Bronchial epithelial cell (primary cell): ENCODE data around the gene TTC39A. TPM values are rescaled to one million over a fixed set of nuclear protein-coding genes. Genes with fewer than 3 reads are reported as not detected.
A peak's percentile ranks its signal among the peaks of the same experiment; 100 is the strongest.

ENCODE experiments used
- DNase-seq: peaks from one replicate; pipeline ENCODE4 v3.0.0-alpha.2; 2010; ENCODE audit warnings: low read depth
- FAIRE-seq: peaks from 2 replicates; lab custom pipeline; 2011; peaks lifted over from hg19 to GRCh38; lab: Jason Lieb, UNC
- H3K27me3 ChIP-seq: 2 replicates; pipeline ENCODE4 v1.5.1; 2011; ENCODE audit warnings: low read length; ENCODE audit not compliant: control insufficient read depth, insufficient read depth
- H3K36me3 ChIP-seq: 2 replicates; pipeline ENCODE4 v1.5.1; 2011; ENCODE audit warnings: low read length; ENCODE audit not compliant: control insufficient read depth, insufficient read depth
- H3K4me3 ChIP-seq: 2 replicates; pipeline ENCODE4 v1.5.1; 2011; ENCODE audit warnings: mild to moderate bottlenecking, low read depth, low read length, control low read depth
- total RNA-seq: library from RNA; depleted of rRNA; stranded (reverse); fragments of >200 nt; gene quantifications from 2 replicates; pipeline ENCODE4 v1.2.1, GENCODE V29; 2014
- TF ChIP-seq, protein P1 (sequence below): IDR thresholded peaks from 2 replicates; pipeline ENCODE4 v1.5.1; 2011; ENCODE audit warnings: mild to moderate bottlenecking, moderate library complexity, low read length, control low read depth, inconsistent platforms; ENCODE audit not compliant: insufficient read depth, severe bottlenecking

The TTC39A gene
- total RNA-seq, 1 donor from 2014 or later, result 6.1 TPM

DNA sequence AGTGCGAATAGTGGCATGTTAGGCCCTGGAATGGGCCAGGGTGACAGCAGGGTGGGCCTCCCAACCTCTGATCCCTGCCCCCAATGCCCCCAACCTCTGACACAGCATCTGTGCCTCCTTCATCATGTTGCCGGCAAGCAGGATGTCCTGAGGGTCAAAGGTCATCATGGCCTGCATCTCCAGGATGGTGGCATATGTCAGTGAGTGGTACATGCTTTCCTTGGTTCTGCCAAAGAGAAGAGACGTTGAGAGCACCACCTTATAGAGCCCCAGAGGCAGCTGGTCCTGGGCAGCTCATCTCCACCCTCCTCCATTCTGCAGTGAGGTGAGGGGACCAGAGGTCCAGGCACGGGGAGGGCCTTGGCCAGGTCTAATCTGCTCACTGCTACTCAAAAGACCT is 17.6 kb downstream of the TTC39A start:
- TF ChIP-seq, protein P1, sequence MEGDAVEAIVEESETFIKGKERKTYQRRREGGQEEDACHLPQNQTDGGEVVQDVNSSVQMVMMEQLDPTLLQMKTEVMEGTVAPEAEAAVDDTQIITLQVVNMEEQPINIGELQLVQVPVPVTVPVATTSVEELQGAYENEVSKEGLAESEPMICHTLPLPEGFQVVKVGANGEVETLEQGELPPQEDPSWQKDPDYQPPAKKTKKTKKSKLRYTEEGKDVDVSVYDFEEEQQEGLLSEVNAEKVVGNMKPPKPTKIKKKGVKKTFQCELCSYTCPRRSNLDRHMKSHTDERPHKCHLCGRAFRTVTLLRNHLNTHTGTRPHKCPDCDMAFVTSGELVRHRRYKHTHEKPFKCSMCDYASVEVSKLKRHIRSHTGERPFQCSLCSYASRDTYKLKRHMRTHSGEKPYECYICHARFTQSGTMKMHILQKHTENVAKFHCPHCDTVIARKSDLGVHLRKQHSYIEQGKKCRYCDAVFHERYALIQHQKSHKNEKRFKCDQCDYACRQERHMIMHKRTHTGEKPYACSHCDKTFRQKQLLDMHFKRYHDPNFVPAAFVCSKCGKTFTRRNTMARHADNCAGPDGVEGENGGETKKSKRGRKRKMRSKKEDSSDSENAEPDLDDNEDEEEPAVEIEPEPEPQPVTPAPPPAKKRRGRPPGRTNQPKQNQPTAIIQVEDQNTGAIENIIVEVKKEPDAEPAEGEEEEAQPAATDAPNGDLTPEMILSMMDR, result no peak
- Histone ChIP-seq H3K27me3 (no peaks in the 10 kb centered on the region), H3K4me3 (no peak overlapping the region), H3K36me3 (no peaks in the 10 kb centered on the region)
- peak; percentile 50 for FAIRE-seq
- DNase-seq, result no peak

DNA sequence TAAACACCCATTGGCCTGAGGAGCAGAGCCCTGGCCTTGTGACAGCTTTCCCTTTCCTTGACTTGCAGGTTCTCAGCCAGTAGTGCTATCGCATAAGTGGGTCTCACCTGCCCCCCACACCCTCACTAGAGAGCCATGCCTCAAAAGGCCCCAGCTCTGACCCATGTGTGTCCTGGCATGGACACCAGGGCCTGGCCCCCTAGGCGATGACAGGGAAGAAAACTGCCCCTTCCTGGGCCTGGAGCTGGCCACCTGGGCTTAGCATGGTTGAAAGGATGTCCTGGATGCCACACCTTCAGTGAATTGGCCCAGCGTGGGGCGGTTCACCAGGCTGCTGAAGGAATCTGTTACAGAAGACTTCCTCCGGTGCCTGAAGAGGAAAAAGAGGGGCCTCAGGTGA is 18.5 kb downstream of the TTC39A start:
- DNase-seq, result no peak
- FAIRE-seq, result no peak

DNA sequence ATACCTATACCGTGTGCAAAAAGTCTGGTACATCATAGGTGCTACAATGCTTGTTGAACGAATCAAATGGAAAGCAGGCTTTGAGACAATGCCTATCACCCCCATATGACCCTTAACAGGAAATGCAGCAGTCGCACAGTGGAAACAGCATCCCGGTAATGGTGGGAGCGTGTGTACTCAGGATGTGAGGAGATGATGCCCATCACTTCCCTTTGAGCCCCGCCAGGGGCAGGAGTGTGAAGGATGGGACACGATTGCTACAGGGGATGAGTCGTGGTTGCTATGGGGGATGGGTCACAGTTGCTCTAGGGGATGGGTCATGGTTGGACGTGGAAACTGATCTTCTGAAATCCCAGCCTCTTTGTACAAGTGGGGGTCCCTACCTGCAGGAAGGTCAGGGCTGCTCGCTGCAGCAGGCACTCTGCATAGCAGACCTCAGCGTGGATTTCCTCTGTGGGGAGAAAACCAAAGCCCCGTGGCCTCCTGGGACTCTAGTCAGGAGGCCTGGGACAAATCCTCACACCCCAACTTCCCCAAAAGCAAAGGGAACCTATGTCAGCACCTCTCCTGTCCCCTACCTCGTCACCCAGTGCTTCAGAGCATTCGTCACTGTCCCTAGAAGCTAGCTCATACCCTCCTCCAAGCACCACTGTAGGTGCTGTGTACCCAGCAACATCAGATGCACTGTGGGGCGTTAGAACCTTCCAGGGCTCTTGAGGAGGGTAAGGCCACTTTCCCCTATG is 19.3 kb downstream of the TTC39A start:
- Histone ChIP-seq H3K27me3 (no peaks in the 10 kb centered on the region), H3K36me3 (no peaks in the 10 kb centered on the region), H3K4me3 (no peak overlapping the region)
- DNase-seq (no peak), FAIRE-seq (peak; percentile 32)
- TF ChIP-seq, protein P1, result no peak

More for the DNA sequence above, 18.5 kb downstream of the TTC39A start:
- Histone ChIP-seq H3K4me3 (no peak overlapping the region), H3K27me3 (no peaks in the 10 kb centered on the region), H3K36me3 (no peaks in the 10 kb centered on the region)
- TF ChIP-seq, protein P1, result no peak

DNA sequence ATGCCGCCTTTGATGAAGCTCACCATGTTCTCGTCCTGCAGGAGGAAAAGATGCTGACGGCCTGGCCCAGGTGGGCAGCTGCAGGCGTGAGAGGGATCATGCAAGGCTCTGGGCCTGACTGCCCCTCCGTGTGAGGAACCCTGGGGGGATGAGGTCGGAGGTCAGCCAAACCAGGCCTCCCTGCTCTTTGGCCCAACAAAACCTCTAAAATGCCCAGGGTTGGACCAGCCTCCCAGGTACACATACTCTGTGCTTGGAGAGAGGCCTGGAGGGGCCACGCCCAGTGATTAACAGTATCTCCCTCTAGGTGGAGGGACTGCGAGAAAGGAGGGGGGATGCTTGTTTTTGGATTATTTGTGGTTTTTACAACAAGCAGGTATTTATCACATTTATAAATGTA is 21.1 kb downstream of the TTC39A start:
- TF ChIP-seq, protein P1, result no peak
- no peaks in the 10 kb centered on the region for H3K27me3 ChIP-seq
- no peak for FAIRE-seq
- no peak overlapping the region for H3K4me3 ChIP-seq
- DNase-seq, result no peak
- no peaks in the 10 kb centered on the region for H3K36me3 ChIP-seq

DNA sequence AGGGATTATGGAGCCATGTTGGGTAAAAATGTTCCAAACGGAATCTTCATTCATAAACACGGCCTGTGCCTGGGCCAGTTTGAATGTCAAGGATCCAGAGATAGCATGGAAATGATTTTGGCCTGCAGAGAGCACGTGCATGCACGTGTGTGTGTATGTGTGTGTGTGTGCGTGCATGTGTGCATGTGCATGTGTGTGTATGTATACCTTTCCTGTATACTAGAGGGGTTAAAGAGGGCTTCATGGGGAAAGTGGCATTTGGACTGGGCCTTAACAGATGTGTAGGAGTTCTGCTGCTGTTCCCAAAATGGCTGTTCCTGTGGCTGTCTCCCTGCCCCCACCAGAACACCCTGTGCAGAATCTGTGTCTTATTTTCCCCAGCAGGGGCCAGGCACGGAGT is 21.7 kb downstream of the TTC39A start:
- Histone ChIP-seq H3K4me3 (no peak overlapping the region), H3K27me3 (no peaks in the 10 kb centered on the region), H3K36me3 (no peaks in the 10 kb centered on the region)
- peak; percentile 7 for FAIRE-seq
- no peak for DNase-seq
- TF ChIP-seq, protein P1, result no peak

DNA sequence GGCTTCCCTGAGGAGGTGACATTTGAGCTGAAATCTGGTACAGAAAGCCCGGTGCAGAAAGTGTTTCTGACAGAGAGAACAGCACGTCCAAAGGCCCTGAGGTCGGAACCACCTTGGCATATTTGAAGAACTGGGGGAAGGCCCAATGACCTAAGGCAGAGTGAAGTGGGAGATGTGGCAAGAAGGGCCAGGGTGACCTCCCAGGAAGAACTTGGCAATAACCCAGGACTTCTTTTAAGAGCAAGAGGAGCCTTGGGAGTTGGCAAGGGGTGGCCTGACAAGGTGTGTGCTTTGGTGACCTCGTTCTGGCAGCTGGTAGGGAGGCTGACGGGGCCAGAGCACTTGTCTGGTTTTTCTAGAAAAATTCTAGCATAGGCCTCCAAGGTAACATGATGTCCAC is 23.4 kb downstream of the TTC39A start:
- DNase-seq, result no peak

More for the DNA sequence above, 23.4 kb downstream of the TTC39A start:
- H3K36me3 ChIP-seq, result no peaks in the 10 kb centered on the region
- no peak overlapping the region for H3K4me3 ChIP-seq
- FAIRE-seq, result no peak
- TF ChIP-seq, protein P1, result no peak
- no peaks in the 10 kb centered on the region for H3K27me3 ChIP-seq
